Tongue (tissue), 2 donors: ENCODE data around the gene SLC9A5. TPM values are rescaled to one million over a fixed set of nuclear protein-coding genes. Genes with fewer than 3 reads are reported as not detected.

ENCODE experiments used
- DNase-seq: peaks from one replicate; pipeline ENCODE4 v3.0.0-alpha.2; 2015
- total RNA-seq: library from RNA; depleted of rRNA; stranded (reverse); fragments of >200 nt; gene quantifications from one replicate; pipeline ENCODE4 v1.2.3, GENCODE V29; 2014

Gene SLC9A5
- total RNA-seq, 1 donor from 2014 or later, result 0.10 TPM

DNA sequence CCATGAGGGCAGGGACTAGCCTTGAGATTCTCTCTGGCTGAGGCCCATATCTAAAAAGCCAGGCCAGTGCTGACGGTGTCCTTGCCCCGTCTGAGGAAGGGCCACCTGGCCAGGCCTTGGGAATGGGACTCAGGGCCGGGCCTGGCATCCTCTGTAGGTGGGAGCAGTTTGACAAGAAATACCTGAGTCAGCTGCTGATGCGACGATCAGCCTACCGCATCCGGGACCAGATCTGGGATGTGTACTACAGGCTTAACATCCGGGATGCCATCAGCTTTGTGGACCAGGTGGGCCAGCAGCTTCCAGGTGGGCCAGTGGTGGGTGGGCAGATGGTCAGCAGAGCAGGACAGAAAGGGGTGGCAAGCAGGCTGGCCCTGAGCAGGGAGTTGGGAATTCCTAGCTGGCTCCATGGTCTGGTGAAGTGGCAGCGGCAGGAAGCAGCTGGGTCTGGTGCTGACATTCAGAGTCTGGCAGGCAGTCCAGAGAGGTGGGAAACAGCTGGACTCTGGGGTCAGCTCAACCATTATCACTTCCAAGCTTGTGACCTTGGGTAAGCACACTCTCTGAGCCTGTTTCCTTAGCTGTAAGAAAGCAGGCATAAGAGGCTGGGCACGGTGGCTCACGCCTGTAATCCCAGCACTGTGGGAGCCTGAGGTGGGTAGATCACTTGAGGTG, 9.5 kb downstream of the SLC9A5 start:
- DNase-seq, result no peak

DNA sequence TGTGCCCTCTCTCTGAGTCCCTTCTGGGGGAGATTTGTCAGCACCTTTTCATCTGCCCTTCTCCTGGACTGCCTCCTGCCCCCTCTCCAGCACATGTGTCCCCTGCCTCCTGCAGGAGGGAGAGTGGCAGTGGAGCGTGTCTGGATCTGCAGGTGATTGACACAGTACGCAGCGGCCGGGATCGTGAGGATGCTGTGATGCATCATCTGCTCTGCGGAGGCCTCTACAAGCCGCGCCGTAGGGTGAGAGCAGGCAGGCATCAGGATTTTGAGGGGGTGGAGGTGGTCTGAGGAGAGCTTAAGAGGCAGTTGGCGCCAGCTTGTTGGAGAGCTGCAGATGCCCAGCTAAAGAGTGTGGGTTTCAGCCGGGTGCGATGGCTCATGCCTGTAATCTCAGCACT, 10.9 kb downstream of the SLC9A5 start:
- no peak for DNase-seq

DNA sequence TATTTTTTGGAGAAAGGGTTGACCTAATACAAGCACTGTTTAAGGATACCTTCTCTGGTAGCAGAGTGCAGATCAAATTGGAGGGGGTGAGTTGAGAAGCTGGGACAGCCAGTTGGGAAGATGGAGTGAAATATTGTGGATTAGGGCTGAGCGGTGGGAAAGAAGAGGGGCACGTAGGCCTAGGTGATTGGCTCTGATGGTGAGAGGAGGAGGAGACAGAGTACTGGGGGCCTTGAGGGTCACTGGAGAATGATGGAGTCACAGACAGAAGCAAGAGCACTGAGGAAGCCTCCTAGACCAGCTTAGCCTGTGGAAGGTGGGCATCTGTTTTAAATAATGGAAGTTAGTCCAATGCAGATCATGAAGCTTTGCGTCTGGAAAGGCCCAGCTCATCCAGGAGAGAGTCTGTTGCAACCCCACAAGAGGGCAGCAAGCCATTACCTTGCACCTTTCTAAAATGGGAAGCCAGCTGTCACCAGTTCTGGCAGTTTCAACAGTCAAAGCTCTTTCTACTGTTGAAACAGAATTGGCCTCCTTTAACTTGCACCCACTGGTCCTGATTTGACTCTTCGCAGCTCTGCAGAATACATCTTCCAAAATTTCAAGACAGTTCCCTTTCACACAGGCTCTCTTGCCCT, 11.8 kb downstream of the SLC9A5 start:
- peak; percentile 62 for DNase-seq

DNA sequence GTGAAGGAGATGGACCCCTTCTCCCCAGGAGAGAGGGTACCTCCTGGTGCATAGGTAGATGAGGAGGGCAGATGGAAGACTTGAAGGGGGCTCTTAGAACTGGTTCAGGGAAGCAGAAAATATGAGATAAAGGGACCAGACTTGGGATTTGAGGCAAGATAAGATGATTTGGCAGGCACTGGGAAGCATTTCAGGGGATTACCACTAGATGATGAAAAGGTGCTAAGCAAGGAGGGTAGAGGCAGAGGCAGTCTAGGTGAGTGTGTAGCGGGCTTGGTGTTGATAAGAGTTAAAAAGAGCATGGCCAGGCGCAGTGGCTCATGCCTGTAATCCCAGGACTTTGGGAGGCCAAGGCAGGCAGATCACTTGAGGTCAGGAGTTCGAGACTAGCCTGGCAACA, 14.4 kb downstream of the SLC9A5 start:
- DNase-seq, result no peak

DNA sequence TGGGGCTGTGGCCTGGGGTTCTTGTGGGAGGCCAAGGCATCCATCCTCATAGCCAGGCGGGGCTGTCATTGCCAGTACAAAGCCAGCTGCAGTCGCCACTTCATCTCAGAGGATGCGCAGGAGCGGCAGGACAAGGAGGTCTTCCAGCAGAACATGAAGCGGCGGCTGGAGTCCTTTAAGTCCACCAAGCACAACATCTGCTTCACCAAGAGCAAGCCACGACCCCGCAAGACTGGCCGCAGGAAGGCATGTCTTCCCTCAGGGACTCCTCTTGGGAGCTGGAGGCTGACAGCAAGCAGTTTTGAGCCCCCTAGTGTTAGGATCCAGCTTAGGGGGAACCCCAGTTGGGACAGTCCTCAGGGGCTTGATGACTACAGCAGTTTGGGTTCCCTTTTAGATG, 15.5 kb downstream of the SLC9A5 start:
- no peak for DNase-seq

DNA sequence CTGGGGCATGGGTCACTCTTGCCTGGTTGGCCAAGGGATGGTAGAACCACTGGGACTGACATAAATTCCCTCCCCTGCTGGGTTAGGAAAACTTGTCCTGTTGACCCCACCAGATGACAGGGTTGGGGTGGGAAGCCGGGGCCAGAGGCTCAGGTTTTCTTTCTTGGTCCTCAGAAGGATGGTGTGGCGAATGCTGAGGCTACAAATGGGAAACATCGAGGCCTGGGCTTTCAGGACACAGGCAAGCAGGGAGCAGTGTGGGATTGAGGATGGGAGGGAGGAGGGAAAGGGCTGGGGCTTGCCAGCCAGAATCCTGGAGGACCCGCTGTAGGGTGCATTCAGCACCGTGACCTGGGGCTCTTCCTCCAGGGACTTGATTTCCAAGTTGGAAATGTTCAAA, 16.1 kb downstream of the SLC9A5 start:
- no peak for DNase-seq

DNA sequence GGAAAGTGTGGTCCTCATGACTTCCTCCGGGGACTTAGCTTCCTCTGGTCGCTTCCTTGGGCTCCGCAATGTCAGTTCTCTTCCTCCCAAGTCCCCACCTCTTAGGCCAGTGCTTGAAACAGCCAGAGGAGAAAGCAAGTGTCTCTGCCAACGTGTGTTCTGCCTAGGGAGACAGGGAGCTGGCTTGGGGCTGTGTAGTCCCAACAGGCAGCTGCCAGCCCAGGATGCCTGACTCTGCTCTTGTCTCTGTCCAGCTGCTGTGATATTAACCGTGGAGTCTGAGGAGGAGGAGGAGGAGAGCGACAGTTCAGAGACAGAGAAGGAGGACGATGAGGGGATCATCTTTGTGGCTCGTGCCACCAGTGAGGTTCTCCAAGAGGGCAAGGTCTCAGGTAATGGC, 17.1 kb downstream of the SLC9A5 start:
- no peak for DNase-seq

DNA sequence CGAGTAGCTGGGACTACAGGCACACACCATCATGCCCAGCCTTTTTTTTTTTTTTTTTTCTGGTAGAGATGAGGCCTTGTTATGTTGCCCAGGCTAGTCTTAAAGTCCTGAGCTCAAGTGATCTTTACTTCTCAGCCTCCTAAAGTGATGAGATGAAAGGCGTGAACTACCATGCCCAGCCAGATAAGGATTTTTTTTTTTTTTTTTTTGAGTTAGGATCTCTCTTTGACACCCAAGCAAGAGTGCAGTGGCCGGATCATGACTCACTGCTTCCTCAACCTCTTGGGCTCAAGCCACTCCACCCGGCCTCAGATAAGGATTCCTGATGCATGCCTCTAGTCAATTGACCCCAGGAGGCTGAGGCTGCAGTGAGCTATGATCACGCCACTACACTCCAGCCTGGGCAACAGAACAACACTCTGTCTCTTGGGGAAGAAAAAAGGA, 19.4 kb downstream of the SLC9A5 start:
- DNase-seq, result no peak

DNA sequence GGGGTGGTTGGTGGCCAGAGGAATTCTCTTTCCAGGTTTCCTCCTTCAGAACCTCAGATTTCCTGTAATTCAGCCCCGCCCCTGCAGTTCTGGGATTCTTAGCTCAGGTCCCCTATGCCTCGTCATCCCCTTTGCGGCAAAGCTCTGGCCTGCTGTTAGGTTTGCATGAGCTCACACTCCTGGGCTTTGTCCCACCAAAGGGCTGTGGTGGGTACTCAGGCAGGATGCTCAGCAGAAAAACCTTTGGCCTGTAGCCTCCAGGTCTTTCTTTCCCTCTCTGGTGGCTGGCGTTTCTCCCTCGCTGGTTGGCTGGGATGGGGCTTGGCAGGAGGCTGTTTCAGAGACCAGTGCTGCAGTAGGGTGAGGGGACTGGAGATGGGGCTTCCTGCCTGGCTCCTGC, 21.0 kb downstream of the SLC9A5 start:
- no peak for DNase-seq

DNA sequence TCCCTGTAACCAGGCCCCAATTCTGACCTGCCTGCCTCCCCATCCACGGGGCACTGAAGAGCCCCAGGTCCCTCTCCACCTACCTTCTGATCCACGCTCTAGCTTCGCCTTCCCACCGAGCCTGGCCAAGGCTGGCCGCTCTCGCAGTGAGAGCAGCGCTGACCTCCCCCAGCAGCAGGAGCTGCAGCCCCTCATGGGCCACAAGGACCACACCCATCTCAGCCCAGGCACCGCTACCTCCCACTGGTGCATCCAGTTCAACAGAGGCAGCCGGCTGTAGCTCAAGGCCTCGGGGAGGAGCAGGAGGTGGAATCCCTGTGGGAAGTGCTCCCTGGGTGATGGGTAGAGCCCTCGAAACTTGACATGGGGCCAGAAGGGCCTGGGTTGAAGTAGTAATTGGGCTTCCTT, 22.2 kb downstream of the SLC9A5 start:
- no peak for DNase-seq

DNA sequence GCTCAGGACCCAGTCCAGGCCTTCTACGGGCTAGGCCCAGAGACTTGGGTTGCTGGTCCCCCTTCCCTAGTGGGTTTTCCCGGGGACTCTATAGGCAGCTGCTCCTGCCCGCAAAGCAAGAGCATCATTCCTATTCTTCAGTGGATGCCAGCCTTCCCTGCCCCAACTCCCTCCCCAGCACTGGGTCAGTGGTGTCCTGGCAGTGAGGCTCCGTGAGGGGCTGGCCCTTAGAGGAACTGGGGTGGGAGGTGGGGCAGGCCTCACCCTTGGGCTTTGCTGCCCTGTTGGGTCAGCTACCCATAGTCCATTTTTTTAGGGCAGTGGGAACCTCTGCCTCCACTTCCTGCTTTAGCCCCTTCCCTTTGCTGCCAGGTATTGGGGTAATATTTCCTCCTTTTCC, 22.7 kb downstream of the SLC9A5 start:
- no peak for DNase-seq

DNA sequence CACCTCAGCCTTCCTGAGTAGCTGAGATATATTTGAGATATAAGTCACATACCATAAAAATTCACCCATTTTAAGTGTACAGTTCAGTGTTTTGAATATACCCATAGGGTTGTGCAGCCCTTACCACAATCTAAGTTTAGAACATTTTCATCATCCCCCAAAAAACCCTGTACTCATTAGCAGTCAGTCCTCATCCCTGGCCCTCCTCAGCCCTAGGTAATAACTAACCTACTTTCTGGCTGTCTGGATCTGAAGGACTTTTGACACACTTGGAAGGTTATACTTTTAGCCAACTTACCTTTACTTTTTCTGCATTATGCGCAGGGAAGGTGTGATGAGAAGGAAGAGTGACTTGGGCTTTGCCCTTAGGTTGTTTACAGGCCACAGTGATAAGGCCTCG, 26.5 kb downstream of the SLC9A5 start:
- DNase-seq, result no peak

DNA sequence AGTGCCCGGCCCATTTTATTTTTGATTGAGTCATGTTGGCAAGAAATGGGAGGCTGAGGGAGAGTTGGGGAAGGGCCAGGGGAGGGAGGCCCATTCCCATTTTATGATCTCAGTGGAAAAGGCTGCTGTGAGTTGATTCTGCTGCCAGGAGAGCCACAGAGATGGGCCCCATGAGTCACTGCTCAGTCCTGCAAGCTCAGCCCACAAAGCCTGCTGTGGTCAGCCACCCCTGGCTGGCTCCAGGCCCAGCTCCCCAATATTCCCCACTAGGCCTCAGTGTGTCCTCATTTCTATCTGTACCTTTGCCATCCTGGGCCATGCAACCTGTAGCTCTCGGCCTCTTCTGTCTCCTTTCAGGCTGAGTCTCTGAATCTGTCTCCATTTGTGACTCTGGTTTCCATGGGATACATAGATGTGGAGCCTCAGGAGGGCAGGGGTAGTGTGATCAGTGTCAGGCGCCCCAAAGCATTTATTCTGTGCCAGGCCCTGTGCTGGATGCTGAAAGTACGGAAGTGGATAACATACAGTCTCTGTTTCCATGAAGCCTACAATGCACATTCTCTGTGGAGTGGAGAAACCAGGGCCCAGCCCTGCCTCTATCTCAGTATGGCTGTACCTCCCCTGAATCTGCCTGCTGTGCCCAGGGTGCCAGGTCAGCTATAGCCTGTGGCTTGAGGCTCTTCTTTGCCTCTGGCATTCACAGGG, 28.7 kb downstream of the SLC9A5 start:
- DNase-seq, result no peak

DNA sequence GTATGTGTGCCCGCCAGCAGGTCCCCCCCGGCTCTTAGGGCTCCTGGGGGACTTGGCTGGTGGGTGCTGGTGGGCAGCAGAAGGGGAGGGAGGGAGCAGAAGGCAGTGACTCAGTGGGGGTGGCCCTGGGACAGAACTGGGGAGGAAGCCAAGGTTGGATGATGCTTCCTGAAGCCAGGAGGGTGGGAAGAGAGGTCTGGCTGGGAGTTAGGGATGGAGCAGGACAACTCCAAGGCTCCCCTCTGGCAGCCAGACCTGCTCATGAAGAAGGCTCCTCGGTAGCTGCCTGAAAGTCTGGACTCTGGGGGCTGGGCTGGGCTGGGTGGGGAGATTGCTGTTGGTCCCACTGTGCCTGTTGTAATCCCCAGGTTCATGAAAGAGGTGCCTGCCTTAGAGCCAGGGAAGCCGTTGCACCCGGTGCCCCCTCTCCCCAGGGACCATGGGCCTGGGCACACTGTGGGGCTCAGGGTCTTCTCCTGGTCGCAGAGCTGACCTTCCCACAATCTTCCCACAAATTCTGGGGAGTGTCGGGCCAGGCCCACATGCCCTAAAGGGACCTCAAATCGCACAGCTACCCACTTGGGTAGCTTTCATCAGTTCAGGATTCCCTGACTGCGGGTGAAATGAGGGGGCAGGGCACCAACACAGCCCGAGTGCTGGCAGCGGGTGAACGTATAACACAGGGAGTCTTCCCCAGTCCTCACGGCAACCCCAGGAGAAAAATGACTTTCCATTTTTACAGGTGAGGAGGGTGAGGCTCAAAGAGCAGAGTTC, 29.4 kb downstream of the SLC9A5 start:
- no peak for DNase-seq

DNA sequence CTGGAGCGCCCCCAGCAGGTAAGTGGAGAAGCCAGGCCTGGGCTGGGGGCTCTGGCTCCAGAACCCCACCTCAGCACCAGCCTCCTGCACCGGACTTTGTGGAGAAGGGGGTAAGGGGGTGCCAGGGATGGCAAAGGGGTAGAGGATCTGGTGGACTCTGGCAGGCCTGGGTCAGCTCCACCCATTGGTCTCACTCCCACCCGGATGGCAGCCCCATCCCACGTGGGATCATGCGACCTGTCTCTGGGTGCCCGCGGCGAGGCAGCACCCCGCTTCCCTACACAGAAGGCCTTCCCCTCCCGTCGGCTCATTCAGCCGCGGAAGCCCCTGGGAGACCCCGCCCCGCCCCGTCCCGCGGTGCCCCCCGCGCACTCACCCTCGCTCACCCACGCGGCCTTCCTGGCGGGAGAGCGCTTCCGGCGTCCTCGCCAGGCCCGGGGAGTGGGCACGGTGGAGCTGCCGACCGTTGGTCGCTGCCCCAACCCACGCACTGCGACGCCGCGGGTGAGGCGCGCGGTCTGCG, 30.1 kb downstream of the SLC9A5 start:
- DNase-seq, result no peak

DNA sequence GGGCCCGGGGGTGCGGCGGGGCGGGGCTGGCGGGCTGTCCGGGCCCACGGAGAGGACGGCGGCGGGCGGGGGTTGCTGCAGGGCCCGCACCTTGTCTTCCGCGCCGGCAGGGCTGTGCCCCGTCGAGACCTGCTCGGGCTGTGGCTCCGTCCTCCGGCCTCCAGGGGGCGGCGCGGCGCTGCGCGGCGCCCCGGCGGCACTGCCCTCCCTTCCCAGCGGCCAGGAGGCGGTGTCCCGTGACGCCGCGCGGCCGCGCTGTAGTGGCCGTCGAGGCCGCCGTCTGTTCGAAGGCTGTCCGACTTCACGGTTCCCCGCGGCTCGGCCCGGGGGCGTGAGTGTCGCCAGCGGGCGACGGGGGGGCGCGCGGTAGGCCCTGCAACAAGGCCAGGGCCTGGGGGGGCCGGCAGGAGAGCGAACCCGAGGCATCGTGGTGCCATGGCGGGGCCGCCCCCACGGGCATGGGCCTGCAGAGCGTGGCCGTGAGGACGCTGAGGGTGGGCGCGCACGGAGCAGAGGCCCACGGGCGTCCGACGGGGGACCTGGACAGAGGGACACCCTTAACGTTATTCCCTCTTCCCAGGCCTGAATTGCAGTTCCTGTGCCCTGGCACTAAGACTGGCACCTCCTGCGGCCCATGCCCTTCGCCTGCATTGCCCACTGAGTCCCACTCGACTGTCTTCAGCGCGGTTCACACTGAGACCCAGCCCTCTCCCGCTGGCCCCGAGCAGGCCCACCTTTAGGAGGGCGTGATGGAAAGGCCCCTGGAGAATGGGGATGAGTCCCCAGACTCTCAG, 30.7 kb downstream of the SLC9A5 start, which contains the start of gene PLEKHG4:
PLEKHG4 (plus strand) TSS at position 237 of the 794 bp plus-strand sequence; CDS start at position 750, 513 bp downstream.
- peak; percentile 85 for DNase-seq

DNA sequence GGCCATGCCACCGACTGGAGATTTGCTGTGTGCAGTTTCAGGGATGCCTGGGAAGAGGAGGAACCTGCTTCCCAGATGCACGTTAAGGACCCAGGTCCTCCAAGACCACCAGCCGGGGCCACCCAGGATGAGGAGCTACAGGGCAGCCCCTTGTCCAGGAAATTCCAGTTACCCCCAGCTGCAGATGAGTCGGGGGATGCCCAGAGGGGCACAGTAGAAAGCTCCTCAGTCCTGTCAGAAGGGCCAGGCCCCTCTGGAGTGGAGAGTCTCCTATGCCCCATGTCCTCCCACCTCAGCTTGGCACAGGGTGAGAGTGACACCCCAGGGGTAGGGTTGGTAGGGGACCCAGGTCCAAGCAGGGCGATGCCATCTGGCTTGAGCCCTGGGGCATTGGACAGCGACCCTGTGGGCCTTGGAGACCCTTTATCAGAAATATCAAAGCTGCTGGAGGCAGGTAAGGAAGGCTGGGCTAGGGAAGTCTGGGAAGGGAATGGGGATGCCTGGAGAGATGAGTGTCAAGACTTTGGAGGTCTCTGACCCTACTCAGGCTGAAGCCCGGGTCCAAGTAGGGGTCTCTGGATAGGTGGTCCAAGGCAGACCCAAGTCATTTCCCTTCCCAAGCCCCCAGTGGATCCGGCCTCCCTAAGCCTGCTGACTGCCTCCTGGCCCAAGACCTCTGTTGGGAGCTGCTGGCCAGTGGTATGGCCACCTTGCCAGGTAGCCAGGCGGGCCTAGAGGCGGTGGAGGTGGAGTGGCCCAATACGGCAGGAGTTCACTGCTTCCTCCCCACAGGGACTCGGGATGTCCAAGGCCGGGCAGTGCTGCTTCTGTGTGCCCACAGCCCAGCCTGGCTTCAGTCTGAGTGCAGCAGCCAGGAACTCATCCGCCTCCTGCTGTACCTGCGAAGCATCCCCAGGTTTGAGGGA, 31.6 kb downstream of the SLC9A5 start:
- DNase-seq, result no peak

DNA sequence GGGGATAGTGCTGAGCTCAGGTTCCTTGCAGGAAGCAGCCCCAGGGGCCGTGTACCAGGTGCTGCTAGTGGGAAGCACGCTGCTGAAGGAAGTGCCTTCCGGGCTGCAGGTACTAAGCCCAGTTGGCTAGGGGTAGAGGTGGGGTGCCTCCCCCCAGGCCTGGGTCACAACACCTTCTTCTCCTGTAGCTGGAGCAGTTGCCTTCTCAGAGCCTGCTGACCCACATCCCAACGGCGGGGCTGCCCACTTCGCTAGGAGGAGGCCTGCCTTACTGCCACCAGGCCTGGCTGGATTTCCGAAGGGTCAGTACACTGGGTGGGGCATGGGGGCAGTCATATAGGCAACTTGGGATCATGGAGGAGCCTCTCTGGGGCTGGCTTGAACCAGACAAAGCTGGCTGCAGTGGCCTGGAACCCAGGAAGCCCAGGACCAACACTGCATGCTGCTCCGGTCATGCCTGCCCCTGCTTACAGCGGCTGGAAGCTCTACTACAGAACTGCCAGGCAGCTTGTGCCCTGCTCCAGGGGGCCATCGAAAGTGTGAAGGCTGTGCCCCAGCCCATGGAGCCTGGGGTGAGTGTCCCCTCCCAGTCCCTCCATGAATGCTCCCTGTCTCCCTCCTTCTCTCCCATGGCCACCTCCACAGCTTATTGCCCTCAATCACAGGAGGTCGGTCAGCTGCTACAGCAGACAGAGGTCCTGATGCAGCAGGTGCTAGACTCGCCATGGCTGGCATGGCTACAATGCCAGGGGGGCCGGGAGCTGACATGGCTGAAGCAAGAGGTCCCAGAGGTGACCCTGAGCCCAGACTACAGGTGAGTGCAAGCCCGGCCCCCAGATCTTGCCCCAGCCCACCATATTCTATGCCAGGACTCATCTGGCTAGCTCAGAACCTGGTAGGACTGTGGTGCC, 33.0 kb downstream of the SLC9A5 start:
- no peak for DNase-seq

DNA sequence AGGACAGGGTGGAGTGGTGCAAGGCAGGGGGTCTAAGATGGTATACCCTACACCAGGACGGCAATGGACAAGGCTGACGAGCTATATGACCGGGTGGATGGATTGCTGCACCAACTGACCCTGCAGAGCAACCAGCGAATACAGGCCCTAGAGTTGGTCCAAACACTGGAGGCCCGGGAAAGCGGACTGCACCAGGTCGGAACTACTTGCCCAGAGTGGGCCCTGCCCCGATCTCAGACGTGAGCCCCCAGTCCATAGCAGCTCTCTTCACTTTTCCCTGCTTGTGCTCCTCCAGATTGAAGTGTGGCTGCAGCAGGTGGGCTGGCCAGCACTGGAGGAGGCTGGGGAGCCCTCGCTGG, 33.6 kb downstream of the SLC9A5 start:
- DNase-seq, result no peak
